GM12801 (cell line): ENCODE measurements around the gene PRMT5.

Source experiments
- TF ChIP-seq, protein P1 (sequence below): IDR thresholded peaks from one replicate; pipeline ENCODE4 v1.5.1; 2011; ENCODE audit warnings: control low read depth; ENCODE audit not compliant: insufficient read length; ENCODE audit errors: extremely low read depth

PRMT5 gene

GRCh38 chr14:22973217-22974032 lies 44.2 kb upstream of the PRMT5 start:
- TF ChIP-seq, protein P1, sequence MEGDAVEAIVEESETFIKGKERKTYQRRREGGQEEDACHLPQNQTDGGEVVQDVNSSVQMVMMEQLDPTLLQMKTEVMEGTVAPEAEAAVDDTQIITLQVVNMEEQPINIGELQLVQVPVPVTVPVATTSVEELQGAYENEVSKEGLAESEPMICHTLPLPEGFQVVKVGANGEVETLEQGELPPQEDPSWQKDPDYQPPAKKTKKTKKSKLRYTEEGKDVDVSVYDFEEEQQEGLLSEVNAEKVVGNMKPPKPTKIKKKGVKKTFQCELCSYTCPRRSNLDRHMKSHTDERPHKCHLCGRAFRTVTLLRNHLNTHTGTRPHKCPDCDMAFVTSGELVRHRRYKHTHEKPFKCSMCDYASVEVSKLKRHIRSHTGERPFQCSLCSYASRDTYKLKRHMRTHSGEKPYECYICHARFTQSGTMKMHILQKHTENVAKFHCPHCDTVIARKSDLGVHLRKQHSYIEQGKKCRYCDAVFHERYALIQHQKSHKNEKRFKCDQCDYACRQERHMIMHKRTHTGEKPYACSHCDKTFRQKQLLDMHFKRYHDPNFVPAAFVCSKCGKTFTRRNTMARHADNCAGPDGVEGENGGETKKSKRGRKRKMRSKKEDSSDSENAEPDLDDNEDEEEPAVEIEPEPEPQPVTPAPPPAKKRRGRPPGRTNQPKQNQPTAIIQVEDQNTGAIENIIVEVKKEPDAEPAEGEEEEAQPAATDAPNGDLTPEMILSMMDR: no peak

DNA sequence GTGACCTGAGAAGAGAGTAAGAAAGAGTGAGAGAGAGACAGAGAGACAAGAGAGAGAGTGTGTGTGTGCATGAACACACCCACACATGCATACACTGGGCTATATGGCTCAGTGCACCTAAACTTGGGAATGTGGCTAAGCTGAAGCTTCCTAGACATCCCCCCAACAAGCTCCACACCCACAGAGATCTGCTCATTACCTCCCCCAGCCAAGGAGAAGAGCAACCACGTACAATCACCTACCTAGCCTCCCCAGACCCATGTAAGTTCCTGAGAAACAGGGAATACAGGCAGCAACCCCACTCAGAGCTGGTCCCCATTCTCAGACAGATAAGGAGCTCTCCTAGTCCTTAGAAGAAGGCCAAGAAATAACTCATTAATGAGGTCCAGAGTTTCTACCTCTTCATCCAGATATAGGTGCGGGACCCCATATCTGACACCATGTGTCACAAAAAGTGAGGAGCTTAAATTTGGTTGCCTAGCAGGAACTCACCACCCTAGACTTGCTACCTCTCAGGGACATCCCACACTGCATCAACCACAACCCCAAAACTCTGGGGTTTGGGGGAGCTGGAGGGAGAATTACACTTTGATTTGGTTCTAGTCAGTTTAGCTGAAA lies 43.2 kb upstream of the PRMT5 start:
- TF ChIP-seq, protein P1: no peak

DNA sequence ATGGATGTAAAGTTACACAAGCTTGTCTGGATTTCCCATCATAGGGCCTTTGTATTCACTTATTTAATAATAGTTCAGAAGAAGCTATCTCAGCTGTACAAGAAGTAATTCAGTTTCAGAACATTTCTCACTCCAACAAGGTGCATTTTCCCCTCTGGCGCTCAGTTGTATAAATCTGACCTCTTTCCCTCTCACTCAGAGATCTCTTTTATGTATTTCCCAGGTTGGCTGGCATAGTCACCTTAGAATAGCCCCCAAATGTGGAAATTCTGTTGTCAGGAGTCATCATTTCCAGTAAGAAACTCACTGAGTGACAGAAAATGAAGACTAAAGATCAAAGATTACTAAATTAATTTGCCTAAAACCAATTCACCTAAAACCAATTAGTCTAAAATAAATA lies 42.0 kb upstream of the PRMT5 start:
- TF ChIP-seq, protein P1: no peak

DNA sequence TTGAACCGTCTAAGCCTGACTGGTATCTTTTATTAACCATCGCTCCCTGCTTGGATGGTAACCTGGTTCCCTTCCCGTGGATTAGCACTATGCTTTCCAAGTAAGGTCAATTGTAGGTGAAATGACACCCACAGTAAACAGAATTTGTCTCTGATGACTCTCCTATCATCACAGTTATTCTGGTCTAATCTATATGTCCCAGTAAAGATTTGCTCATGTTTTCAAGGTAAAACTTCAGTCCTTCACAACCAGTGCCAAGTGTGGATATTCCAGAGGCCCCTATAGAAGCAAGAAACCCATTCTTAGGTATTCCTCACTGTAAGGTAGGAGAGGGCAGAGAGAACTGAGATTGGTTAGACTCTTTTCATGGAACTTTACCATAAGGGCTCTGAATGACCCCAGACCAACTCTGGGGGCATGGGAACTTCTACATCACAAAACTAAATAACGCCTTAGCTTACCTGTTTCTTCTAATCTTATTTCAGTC lies 37.6 kb upstream of the PRMT5 start:
- TF ChIP-seq, protein P1: no peak

DNA sequence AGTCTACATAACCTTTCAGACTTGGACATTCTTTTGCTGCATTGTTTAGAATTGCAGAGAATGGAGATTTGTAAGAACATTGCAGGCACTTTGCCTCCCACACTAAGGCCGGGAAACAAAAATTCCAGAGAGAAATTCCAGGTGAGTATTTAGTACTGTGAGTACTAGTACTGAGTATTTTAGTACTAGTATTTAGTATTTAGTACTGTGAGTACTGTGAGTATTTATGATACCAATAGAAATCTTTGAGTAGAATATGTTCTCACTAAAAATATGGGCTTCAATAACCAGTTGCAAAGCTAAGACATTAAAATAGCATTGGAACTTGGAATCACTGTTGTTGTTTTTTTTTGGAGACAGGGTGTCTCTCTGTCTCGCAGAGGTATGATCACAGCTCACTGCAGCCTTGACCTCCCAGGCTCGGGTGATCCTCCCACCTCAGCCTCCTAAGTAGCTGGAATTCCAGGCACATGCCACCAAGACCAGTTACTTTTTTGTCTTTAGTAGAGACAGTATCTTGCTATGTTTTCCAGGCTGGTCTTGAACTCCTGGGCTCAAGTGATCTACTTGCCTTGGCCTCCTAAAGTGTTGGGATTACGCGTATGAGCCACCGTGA lies 33.0 kb upstream of the PRMT5 start:
- TF ChIP-seq, protein P1: no peak

DNA sequence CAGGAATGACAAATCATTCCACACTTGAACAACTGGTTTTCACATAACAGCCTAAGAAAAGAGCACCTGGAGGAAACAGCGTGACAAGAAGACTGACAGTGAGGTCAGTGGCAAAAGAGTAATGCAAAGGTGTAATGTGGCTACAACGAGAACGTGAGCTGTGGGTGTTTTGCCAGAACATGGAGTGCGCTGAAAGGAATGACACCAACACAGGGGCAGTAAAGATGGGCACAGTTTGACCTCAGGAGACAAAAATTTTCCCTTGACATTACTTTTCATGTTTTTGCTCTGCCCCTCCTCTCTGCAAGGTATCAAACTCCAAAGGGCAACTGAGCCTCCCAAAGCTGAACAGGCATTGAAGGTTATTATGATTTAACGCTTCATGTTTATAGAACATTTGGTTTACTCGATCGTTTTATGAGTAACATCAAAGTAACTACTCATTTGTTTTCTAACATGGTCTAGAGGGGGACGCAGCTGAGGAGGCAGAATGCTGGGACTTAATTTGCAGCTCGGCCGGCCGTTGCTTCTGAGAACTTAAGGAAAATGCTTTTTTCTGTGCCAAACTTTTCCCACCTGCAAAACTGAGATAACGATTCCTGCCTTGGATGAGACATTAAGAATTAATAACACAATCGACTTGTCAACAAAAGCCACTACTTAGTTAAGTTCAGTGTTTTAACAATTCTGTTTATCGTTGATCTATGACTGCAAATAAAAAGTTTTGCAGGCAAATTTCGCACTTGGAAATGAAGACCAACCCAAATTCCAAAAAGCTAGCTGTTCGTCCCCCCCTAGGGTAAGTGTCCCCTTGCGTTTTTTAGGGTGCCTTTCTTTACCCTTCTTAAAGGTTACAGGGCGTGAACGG lies 26.8 kb upstream of the PRMT5 start:
- TF ChIP-seq, protein P1: no peak
